Neural cell (in vitro differentiated cells): ENCODE measurements around the gene ANKRD33.

Experiments
- CTCF ChIP-seq: fragments of 450-650 bp; IDR thresholded peaks from 2 replicates; pipeline ENCODE4 v1.5.1; 2014; ENCODE audit warnings: antibody characterized with exemption, mild to moderate bottlenecking, moderate library complexity; ENCODE audit not compliant: poor library complexity, severe bottlenecking
- EP300 ChIP-seq: fragments of 450-650 bp; conservative IDR thresholded peaks from 2 replicates; pipeline ENCODE4 v1.6.1; 2014; ENCODE audit warnings: antibody characterized with exemption, mild to moderate bottlenecking, moderate library complexity; ENCODE audit not compliant: poor library complexity, severe bottlenecking
- EZH2 ChIP-seq: fragments of 200-600, 300-800 bp; shearing (Covaris generic), sonication (generic); IDR thresholded peaks from 2 replicates; pipeline ENCODE4 v1.6.1; 2014; ENCODE audit warnings: antibody characterized with exemption, low read length, borderline replicate concordance, mild to moderate bottlenecking; ENCODE audit not compliant: insufficient read depth, poor library complexity, severe bottlenecking
- MXI1 ChIP-seq: fragments of 450-650 bp; conservative IDR thresholded peaks from 2 replicates; pipeline ENCODE4 v1.6.1; 2014; ENCODE audit warnings: antibody characterized with exemption, mild to moderate bottlenecking; ENCODE audit not compliant: poor library complexity, severe bottlenecking
- POLR2AphosphoS5 ChIP-seq: IDR thresholded peaks from 2 replicates; pipeline ENCODE4 v1.6.1; 2012
- RAD21 ChIP-seq: fragments of 450-650 bp; conservative IDR thresholded peaks from 2 replicates; pipeline ENCODE4 v1.6.1; 2014; ENCODE audit warnings: antibody characterized with exemption, mild to moderate bottlenecking, moderate library complexity
- SMC3 ChIP-seq: fragments of 450-650 bp; conservative IDR thresholded peaks from 2 replicates; pipeline ENCODE4 v1.6.1; 2014; ENCODE audit warnings: antibody characterized with exemption, mild to moderate bottlenecking, moderate library complexity; ENCODE audit not compliant: poor library complexity
- TAF1 ChIP-seq: IDR thresholded peaks from 2 replicates; pipeline ENCODE4 v1.6.1; 2012; ENCODE audit warnings: low read depth

- TF ChIP-seq CTCF (no peak), POLR2AphosphoS5 (no peak), EZH2 (no peak), MXI1 (no peak), SMC3 (no peak), RAD21 (no peak), TAF1 (no peak), EP300 (no peak)
Observed at GRCh38 chr12:51910691-51911090, 22.8 kb downstream of the ANKRD33 start.
